Neural crest cell (in vitro differentiated cells): ENCODE measurements around the gene PI4KA. TPM values are rescaled to one million over a fixed set of nuclear protein-coding genes. Genes with fewer than 3 reads are reported as not detected.

Source experiments
- DNase-seq: peaks from one replicate; pipeline ENCODE4 v3.0.0; 2021; ENCODE audit warnings: low read depth, mixed read lengths, low spot score
- H3K27ac Mint-ChIP-seq: one replicate; pipeline ENCODE4 v1.8.0; 2021; ENCODE audit warnings: mild to moderate bottlenecking, mixed read lengths; ENCODE audit not compliant: unreplicated experiment
- H3K27me3 Mint-ChIP-seq: 2 replicates; pipeline ENCODE4 v1.8.0; 2021; ENCODE audit warnings: low read depth, mild to moderate bottlenecking, mixed read lengths
- H3K36me3 Mint-ChIP-seq: 2 replicates; pipeline ENCODE4 v1.8.0; 2021; ENCODE audit warnings: low read depth, mild to moderate bottlenecking, mixed read lengths
- H3K4me1 Mint-ChIP-seq: 2 replicates; pipeline ENCODE4 v1.8.0; 2021; ENCODE audit warnings: mixed read lengths
- H3K4me3 Mint-ChIP-seq: one replicate; pipeline ENCODE4 v1.8.0; 2021; ENCODE audit warnings: mild to moderate bottlenecking, mixed read lengths
- H3K9me3 Mint-ChIP-seq: 2 replicates; pipeline ENCODE4 v1.8.0; 2021; ENCODE audit warnings: mixed read lengths
- total RNA-seq: library from RNA; stranded (reverse); gene quantifications from 2 replicates; pipeline ENCODE4 v1.2.1, GENCODE V29; 2021
- TF ChIP-seq, protein P1 (sequence below): fragments of 200-600 bp; sonication (generic); conservative IDR thresholded peaks from 2 replicates; pipeline ENCODE4 v1.5.0; 2021; ENCODE audit warnings: antibody characterized with exemption, mild to moderate bottlenecking

The PI4KA gene
- total RNA-seq, 1 donor from 2014 or later, result 85.8 TPM

DNA sequence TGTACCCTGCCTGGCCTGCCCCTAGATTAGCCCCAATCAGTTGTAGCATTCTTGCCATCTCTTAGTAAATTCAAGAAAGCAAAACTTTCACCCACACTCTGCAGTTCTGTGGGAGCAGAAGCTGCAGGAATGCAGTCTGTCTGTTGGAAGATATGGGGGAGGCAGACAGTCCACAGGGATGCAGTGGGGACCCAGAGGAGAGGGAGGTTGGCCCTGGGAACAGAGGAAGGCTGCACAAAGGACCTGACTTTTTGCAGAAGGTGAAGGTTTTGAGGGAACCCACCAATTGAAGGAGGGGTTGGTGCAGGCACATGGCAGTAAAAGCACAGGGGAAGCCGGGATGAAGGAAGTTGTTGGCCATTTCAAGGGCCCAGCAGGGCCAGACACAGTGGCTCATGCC lies 16.7 kb upstream of the PI4KA start:
- no peaks in the 10 kb centered on the region for H3K27me3 Mint-ChIP-seq
- no peak overlapping the region for H3K27ac Mint-ChIP-seq
- H3K36me3 Mint-ChIP-seq, result peaks cover 2% of the 10 kb centered on the region
- H3K9me3 Mint-ChIP-seq, result no peaks in the 10 kb centered on the region
- TF ChIP-seq, protein P1, sequence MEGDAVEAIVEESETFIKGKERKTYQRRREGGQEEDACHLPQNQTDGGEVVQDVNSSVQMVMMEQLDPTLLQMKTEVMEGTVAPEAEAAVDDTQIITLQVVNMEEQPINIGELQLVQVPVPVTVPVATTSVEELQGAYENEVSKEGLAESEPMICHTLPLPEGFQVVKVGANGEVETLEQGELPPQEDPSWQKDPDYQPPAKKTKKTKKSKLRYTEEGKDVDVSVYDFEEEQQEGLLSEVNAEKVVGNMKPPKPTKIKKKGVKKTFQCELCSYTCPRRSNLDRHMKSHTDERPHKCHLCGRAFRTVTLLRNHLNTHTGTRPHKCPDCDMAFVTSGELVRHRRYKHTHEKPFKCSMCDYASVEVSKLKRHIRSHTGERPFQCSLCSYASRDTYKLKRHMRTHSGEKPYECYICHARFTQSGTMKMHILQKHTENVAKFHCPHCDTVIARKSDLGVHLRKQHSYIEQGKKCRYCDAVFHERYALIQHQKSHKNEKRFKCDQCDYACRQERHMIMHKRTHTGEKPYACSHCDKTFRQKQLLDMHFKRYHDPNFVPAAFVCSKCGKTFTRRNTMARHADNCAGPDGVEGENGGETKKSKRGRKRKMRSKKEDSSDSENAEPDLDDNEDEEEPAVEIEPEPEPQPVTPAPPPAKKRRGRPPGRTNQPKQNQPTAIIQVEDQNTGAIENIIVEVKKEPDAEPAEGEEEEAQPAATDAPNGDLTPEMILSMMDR, result no peak
- peaks cover 4% of the 10 kb centered on the region for H3K4me1 Mint-ChIP-seq
- H3K4me3 Mint-ChIP-seq, result no peak overlapping the region
- DNase-seq, result no peak

DNA sequence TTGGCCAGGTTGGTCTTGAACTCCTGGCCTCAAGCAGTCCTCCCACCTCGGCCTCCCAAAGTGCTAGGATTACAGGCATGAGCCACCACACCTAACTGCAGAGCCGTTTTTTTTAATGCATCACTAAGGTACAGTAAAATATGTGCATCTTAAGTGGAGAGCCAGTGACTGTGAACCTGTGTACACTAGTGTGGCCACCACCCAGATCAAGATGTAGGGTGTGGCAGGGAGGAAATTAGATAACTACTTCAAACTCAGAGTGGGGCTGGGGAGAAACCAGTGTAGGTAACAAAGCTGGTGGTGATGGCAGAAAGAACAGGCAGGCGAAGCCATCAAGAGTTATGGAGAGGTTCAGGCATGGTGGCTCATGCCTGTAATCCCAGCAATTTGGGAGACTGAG lies 14.6 kb upstream of the PI4KA start:
- TF ChIP-seq, protein P1, result no peak
- no peak for DNase-seq
- Mint-ChIP-seq H3K4me3 (no peak overlapping the region), H3K27ac (no peak overlapping the region), H3K9me3 (no peaks in the 10 kb centered on the region), H3K36me3 (peaks cover 2% of the 10 kb centered on the region), H3K4me1 (peaks cover 4% of the 10 kb centered on the region), H3K27me3 (no peaks in the 10 kb centered on the region)

DNA sequence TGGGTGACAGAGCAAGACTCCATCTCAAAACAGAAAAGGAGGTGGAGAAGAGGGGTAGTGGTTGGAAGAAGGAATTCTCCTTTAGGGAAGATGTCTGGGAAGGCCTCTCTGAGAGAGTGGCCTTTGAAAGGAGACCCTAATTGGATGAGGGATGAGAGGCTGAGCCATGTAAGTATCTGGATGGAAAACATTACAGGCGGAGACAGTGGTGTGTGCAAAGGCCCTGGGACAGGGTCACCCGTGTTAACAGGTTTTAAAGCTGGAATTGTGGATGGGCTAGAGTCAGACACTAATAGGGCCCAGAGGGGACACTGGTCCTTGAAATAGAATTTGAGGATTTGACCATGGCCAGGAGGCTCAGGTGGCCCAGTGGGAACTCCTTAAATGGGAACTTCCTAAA lies 10.6 kb upstream of the PI4KA start:
- H3K36me3 Mint-ChIP-seq, result peaks cover 2% of the 10 kb centered on the region
- H3K9me3 Mint-ChIP-seq, result no peaks in the 10 kb centered on the region
- TF ChIP-seq, protein P1, result no peak
- no peak for DNase-seq
- H3K27me3 Mint-ChIP-seq, result no peaks in the 10 kb centered on the region
- H3K27ac Mint-ChIP-seq, result no peak overlapping the region
- H3K4me3 Mint-ChIP-seq, result no peak overlapping the region
- peaks cover 13% of the 10 kb centered on the region for H3K4me1 Mint-ChIP-seq

DNA sequence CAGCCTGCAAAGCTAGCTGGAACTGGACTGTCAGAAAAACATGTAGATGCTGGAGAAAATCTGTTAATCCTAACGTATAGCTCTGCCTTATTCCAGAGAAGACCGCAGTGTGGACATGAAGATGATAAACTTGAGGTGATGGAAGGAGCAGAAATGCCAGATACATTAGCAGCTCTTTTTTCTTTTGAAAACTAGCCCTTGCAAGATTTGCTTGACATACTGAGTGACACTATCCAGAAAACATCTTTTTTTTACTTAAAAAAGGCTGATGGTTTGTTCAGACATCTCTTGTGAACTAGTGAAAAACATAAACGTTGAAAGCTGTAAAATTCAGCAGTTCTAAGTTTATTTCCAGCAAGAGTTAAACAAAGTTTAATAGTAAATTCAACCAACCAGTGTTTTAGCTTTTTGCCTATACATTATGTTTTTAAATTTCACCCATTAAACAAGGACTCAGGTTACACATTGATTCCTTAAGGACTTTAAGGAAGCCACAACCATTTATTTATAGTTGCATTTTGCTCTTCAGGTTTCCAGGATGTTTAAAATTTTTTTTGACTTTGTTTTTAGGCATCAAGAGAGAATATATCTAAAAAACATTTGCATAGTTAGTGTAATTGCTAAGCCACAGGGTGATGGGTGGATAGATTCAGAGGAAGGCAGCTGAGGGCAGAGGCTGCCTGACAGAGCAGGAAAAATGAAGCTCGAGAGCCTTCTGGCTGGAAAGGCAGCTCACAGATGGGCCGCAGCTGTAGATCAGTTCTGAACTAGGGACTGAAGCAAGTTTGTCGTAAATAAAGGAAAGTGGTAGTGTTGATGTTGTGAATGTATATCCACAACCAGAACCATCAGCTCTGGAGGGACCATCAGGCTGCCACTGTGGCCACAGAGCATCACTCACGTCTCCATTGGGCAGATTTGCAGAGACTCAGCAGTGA lies 9.7 kb upstream of the PI4KA start:
- Mint-ChIP-seq H3K4me3 (no peak overlapping the region), H3K27ac (no peak overlapping the region), H3K36me3 (peaks cover 5% of the 10 kb centered on the region), H3K27me3 (no peaks in the 10 kb centered on the region), H3K9me3 (no peaks in the 10 kb centered on the region), H3K4me1 (peaks cover 13% of the 10 kb centered on the region)
- DNase-seq, result no peak
- TF ChIP-seq, protein P1, result no peak

DNA sequence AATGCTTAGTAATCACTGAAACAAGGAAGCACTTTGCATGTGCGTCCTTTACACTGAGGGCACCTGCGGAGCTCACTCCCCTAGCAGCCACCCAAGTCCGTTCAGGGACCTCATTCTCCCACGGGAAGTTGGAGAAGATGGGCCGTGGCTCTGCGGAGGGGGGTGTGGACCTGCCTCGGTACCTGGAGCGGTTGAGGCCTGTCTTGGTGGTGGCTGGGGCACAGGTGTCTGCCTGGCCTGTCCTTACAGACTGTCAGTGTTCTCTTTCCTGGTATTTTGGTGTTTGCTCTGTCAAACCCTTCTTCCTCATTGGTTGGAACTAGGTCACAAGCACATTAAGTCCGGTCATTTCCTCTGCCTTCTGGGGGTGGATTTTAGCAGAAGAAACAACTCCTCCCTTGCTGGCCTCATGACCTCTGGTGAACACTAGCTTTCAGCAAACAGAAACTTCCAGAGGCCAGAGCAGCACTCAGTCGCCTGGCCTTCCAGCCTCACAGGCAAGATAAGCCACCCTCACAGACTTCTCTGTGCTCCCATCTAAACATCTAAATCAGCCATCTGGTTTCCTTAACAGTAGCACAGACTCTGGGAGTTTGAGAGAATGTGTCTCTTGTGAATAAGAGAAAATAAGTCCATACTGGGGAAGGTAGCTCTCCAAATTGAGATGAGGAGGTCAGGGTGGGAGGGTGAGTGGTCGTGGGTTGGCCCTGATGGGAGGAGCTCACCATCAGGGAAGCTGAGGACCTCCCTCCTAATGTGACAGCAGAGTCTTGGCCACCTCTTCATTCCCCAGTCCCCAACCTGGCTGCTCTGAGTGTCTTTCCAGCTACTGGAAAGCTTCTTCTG lies 8.8 kb upstream of the PI4KA start:
- H3K4me3 Mint-ChIP-seq, result no peak overlapping the region
- H3K27me3 Mint-ChIP-seq, result no peaks in the 10 kb centered on the region
- TF ChIP-seq, protein P1, result no peak
- H3K27ac Mint-ChIP-seq, result no peak overlapping the region
- H3K36me3 Mint-ChIP-seq, result peaks cover 3% of the 10 kb centered on the region
- no peaks in the 10 kb centered on the region for H3K9me3 Mint-ChIP-seq
- peaks cover 15% of the 10 kb centered on the region for H3K4me1 Mint-ChIP-seq
- DNase-seq, result no peak
